Ovary (tissue), 3 donors: ENCODE measurements around the gene PDE6D.

Source experiments
- EP300 ChIP-seq: sonication (generic); formaldehyde crosslinking; IDR thresholded peaks from one replicate; pipeline ENCODE4 v1.6.1; 2017; ENCODE audit warnings: antibody characterized with exemption
- POLR2A ChIP-seq: fragments of 450-650 bp; IDR thresholded peaks from one replicate; pipeline ENCODE4 v1.6.1; 2017; ENCODE audit warnings: antibody characterized with exemption, mild to moderate bottlenecking, moderate library complexity
- TF ChIP-seq, protein P1 (sequence below), 3 donors: fragments of 450-650 bp in 2 of 3; fragments of 200-600 bp in 1 of 3; IDR thresholded peaks; one replicate each; pipeline versions ENCODE4 v1.5.1 to v1.8.0; 2016 to 2022; ENCODE audit warnings: antibody characterized with exemption in 3 of 3, mild to moderate bottlenecking in 1 of 3
- donor health status: DM: no; HTN: no; CAD: no.

DNA sequence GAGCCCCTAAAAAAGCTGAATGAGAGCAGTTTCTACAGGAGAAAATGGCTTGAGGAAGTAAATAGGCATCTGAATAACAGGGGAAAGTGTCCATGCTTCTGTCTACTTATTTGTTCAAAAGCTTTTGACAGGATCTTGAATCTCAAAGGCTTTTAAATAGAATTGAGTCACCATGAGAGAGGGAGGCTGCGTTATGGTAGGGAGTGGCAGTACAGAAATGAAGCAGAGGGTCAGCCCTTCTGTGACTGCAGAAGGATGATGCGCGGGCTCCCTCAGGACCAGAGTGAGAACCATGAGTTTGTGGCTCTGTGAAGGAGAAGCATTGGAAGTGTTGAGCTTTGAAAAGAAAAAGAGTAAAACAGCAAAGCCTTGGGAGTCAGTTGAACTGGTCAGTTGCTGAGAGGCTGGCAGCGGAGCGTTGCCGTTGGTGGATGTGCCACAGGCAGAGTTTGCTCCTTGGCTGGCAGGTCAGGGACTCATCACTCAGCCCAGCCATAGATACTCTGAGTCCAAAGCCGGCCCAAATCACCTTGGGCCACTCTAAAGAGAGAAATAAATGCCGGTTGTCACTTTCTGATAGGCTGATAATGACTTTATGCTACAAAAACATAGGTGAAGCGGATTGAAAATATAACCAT, 22.5 kb upstream of the PDE6D start:
- TF ChIP-seq POLR2A, result no peak
- TF ChIP-seq, protein P1, sequence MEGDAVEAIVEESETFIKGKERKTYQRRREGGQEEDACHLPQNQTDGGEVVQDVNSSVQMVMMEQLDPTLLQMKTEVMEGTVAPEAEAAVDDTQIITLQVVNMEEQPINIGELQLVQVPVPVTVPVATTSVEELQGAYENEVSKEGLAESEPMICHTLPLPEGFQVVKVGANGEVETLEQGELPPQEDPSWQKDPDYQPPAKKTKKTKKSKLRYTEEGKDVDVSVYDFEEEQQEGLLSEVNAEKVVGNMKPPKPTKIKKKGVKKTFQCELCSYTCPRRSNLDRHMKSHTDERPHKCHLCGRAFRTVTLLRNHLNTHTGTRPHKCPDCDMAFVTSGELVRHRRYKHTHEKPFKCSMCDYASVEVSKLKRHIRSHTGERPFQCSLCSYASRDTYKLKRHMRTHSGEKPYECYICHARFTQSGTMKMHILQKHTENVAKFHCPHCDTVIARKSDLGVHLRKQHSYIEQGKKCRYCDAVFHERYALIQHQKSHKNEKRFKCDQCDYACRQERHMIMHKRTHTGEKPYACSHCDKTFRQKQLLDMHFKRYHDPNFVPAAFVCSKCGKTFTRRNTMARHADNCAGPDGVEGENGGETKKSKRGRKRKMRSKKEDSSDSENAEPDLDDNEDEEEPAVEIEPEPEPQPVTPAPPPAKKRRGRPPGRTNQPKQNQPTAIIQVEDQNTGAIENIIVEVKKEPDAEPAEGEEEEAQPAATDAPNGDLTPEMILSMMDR (IDR thresholded peaks at IDR 0.05), result no peak
- no peak for TF ChIP-seq EP300
